Mucosa of descending colon (tissue), 3 donors: ENCODE measurements around the gene B3GNT3. TPM values are rescaled to one million over a fixed set of nuclear protein-coding genes. Genes with fewer than 3 reads are reported as not detected.
A peak's percentile ranks its signal among the peaks of the same experiment; 100 is the strongest.
"Not testable (repeated sequence)": the region's sequence is repeated elsewhere in the genome, so short reads cannot be mapped to it uniquely, and the experiment has no call there.

Experiments used
- ATAC-seq: fragments of 200-7000 bp; cut with Tn5 transposase; one replicate; pipeline ENCODE4 v1.9.1; 2020; ENCODE audit warnings: mild to moderate bottlenecking, moderate library complexity
- DNase-seq, 3 donors: peaks; one replicate each; pipeline ENCODE4 v3.0.0-alpha.2; 2020
- H3K36me3 ChIP-seq: fragments of 200-600 bp; one replicate; pipeline ENCODE4 v1.8.0; 2021; ENCODE audit warnings: low read depth, mild to moderate bottlenecking
- H3K4me1 ChIP-seq: fragments of 200-600 bp; one replicate; pipeline ENCODE4 v1.8.0; 2021; ENCODE audit warnings: low read depth, mild to moderate bottlenecking
- H3K4me3 ChIP-seq: fragments of 200-600 bp; one replicate; pipeline ENCODE4 v1.8.0; 2021; ENCODE audit warnings: mild to moderate bottlenecking
- H3K9me3 ChIP-seq: fragments of 200-600 bp; one replicate; pipeline ENCODE4 v1.8.0; 2021; ENCODE audit warnings: mild to moderate bottlenecking
- CTCF ChIP-seq: fragments of 200-600 bp; IDR thresholded peaks from one replicate; pipeline ENCODE4 v1.8.0; 2022; ENCODE audit warnings: antibody characterized with exemption, mild to moderate bottlenecking
- intact Hi-C, 2 donors: fragments of 100-400 bp; cut with DNase I in 1 of 2; cut with micrococcal nuclease in 1 of 2; formaldehyde crosslinking; loops; one replicate each; pipeline versions ENCODE4 v1.11.0 to v1.11.1; 2022; cut with DNase I, micrococcal nuclease
- total RNA-seq, 3 donors: library from RNA; stranded (reverse); fragmentation: NEBNext Ultra II Directional in 2 of 3; extraction: Animal tissue kit (Norgen Biotek cat#: 25700) in 2 of 3; gene quantifications; one replicate each; pipeline versions ENCODE4 v1.2.1 to v1.2.4, GENCODE V29; 2021 to 2023
- donor health status: DM: no; HTN: no; CAD: no; lungs with moderate emphysema.
- donor health status: DM: no; HTN: no; CAD: no.
- donor health status: DM: no; HTN: yes; CAD: no.

B3GNT3 gene
- total RNA-seq, 3 donors from 2014 or later = 77.6 to 205 (median 189) TPM

GRCh38 chr19:17796013-17796837, 1.3 kb downstream of the B3GNT3 start:
- intact Hi-C loops = loop anchor here in 1 of 2 donors (10.0 kb wide), 1 partner anchor 59 kb away; the partner anchor contains the start of gene RPL18A
- Histone ChIP-seq H3K4me1 (peaks cover 25% of the 10 kb centered on the region), H3K4me3 (peak overlapping the region; percentile 63), H3K36me3 (no peaks in the 10 kb centered on the region), H3K9me3 (no peaks in the 10 kb centered on the region)
- ATAC-seq = peak; percentile 73
- DNase-seq = peak; percentile 85 to 89 (median 86)
- TF ChIP-seq CTCF = no peak

- intact Hi-C loops = loop anchor here in 1 of 2 donors (10.0 kb wide), 1 partner anchor 58 kb away; the partner anchor contains the start of gene RPL18A
- TF ChIP-seq CTCF = no peak
These were observed 2.0 kb downstream of the B3GNT3 start for GRCh38 chr19:17796838-17797423.

GRCh38 chr19:17797424-17798201, 2.7 kb downstream of the B3GNT3 start:
- DNase-seq (peak; percentile 83 to 90 (median 88)), ATAC-seq (peak; percentile 78)
- peaks cover 18% of the 10 kb centered on the region for H3K4me1 ChIP-seq
- no peaks in the 10 kb centered on the region for H3K9me3 ChIP-seq
- H3K4me3 ChIP-seq = no peak overlapping the region
- TF ChIP-seq CTCF = no peak
- H3K36me3 ChIP-seq = no peaks in the 10 kb centered on the region
- intact Hi-C loops = loop anchor here in 1 of 2 donors (10.0 kb wide), 1 partner anchor 57 kb away; the partner anchor contains the start of gene RPL18A

More at GRCh38 chr19:17796838-17797423, 2.0 kb downstream of the B3GNT3 start:
- H3K4me3 ChIP-seq = no peak overlapping the region
- peaks cover 19% of the 10 kb centered on the region for H3K4me1 ChIP-seq
- H3K9me3 ChIP-seq = no peaks in the 10 kb centered on the region
- no peaks in the 10 kb centered on the region for H3K36me3 ChIP-seq
- no peak for ATAC-seq
- DNase-seq = no peak

- H3K4me1 ChIP-seq = peaks cover 18% of the 10 kb centered on the region
- H3K36me3 ChIP-seq, H3K9me3 ChIP-seq, H3K4me3 ChIP-seq, DNase-seq, ATAC-seq: not testable (repeated sequence)
- intact Hi-C loops = loop anchor here in 1 of 2 donors (10.0 kb wide), 1 partner anchor 56 kb away; the partner anchor contains the start of gene RPL18A
These were observed 3.7 kb downstream of the B3GNT3 start for GRCh38 chr19:17798599-17798998.

GRCh38 chr19:17802137-17802858, 7.4 kb downstream of the B3GNT3 start:
- ATAC-seq = no peak
- intact Hi-C loops = no loop called here
- TF ChIP-seq CTCF = no peak

More at GRCh38 chr19:17802137-17802858, 7.4 kb downstream of the B3GNT3 start:
- Histone ChIP-seq H3K4me1 (peaks cover 14% of the 10 kb centered on the region), H3K9me3 (no peaks in the 10 kb centered on the region), H3K4me3 (no peak overlapping the region), H3K36me3 (no peaks in the 10 kb centered on the region)
- DNase-seq = no peak
